Choroid plexus epithelial cell (primary cell): ENCODE data around the gene SMIM23.

Experiments
- DNase-seq: peaks from one replicate; pipeline ENCODE4 v3.0.0-alpha.2; 2010; ENCODE audit warnings: low read depth
- H3K4me3 ChIP-seq: 2 replicates; pipeline ENCODE4 v1.5.1; 2011; ENCODE audit warnings: low read depth, mild to moderate bottlenecking, control low read depth, low read length, moderate library complexity
- CTCF ChIP-seq: conservative IDR thresholded peaks from 2 replicates; pipeline ENCODE4 v1.5.1; 2011; ENCODE audit warnings: low read depth, mild to moderate bottlenecking, control low read depth, inconsistent platforms, low read length, moderate library complexity

Gene SMIM23

GRCh38 chr5:171797543-171797942, 11.9 kb downstream of the SMIM23 start:
- DNase-seq = no peak
- TF ChIP-seq CTCF = no peak
- no peak overlapping the region for H3K4me3 ChIP-seq

- no peak for DNase-seq
- TF ChIP-seq CTCF = no peak
- no peak overlapping the region for H3K4me3 ChIP-seq
Measured at GRCh38 chr5:171798418-171798817, 12.8 kb downstream of the SMIM23 start.

- H3K4me3 ChIP-seq = no peak overlapping the region
- no peak for DNase-seq
- no peak for TF ChIP-seq CTCF
Measured at GRCh38 chr5:171801839-171802238, 16.2 kb downstream of the SMIM23 start.

- H3K4me3 ChIP-seq = no peak overlapping the region
- TF ChIP-seq CTCF = no peak
Measured at GRCh38 chr5:171805746-171806145, 20.1 kb downstream of the SMIM23 start.

GRCh38 chr5:171806976-171807747, 21.5 kb downstream of the SMIM23 start:
- H3K4me3 ChIP-seq = no peak overlapping the region
- peak; percentile 22 for DNase-seq
- no peak for TF ChIP-seq CTCF

More at GRCh38 chr5:171805746-171806145, 20.1 kb downstream of the SMIM23 start:
- DNase-seq = no peak

- H3K4me3 ChIP-seq = no peak overlapping the region
- no peak for DNase-seq
- TF ChIP-seq CTCF = no peak
Measured at GRCh38 chr5:171808453-171808852, 22.8 kb downstream of the SMIM23 start.

GRCh38 chr5:171808951-171809350, 23.3 kb downstream of the SMIM23 start:
- no peak for TF ChIP-seq CTCF
- peak; percentile 6 for DNase-seq

More at GRCh38 chr5:171808951-171809350, 23.3 kb downstream of the SMIM23 start:
- H3K4me3 ChIP-seq = no peak overlapping the region
